VCaP (cell line): ENCODE data around the gene VPS35.

Source experiments
- H3K27ac ChIP-seq: fragments of 450-650 bp; 2 replicates; pipeline ENCODE4 v1.5.1; 2017
- CTCF ChIP-seq: fragments of 450-650 bp; conservative IDR thresholded peaks from 2 replicates; pipeline ENCODE4 v1.5.1; 2017; ENCODE audit warnings: mild to moderate bottlenecking, moderate library complexity

Gene VPS35

GRCh38 chr16:46730801-46731690 is 42.1 kb upstream of the VPS35 start:
- no peak overlapping the region for H3K27ac ChIP-seq
- TF ChIP-seq CTCF, result no peak

DNA sequence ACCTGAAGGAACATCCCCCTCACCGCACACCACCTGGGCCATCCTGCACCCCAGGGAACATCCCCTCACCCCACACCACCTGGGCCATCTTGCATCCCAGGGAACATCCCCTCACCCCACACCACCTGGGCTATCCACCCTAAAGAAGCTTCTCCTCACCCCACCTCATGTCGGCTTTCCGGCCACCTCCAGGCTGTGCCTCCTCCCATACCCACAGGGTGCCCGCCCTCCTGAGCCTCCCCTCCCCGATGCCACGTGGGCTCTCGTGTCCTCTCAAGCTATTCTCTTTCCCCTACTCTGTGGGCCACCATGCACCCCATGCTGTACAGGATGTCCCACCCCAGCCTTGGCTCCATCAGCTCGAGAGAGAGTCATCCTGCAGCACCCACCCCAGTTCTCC is 41.1 kb upstream of the VPS35 start:
- no peak for TF ChIP-seq CTCF

DNA sequence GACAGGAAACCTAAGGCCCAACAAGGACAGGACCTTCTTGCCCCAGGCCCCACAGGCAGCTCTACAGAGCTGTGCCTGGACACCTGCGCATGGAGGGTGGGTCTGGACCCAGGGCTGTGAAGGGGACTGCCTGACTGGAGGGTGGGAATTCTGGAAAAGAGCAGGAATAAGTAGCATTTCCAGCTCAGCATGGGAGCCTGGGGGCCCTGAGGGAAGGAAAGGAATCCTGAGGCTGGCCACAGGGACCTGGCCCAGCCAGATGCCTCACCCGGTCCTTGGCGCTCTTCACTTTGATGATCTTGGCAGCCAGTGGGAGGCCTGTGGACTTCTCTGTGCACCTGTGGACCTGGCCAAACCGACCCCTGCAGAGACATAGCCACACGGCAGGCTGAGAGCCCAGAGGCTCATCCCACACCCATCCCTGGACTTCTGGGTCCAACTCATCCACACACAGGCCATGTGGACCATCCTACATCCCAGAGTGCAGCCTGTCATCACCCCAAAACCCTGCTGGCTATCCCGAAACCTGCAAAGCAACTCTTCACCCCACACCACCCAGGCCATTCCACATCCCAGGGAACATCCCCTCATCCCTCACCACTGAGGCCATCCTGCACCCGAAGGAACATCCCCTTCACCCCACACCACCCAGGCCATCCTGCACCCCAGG is 40.5 kb upstream of the VPS35 start:
- H3K27ac ChIP-seq, result no peak overlapping the region
- no peak for TF ChIP-seq CTCF

More for the DNA sequence above, 41.1 kb upstream of the VPS35 start:
- no peak overlapping the region for H3K27ac ChIP-seq

DNA sequence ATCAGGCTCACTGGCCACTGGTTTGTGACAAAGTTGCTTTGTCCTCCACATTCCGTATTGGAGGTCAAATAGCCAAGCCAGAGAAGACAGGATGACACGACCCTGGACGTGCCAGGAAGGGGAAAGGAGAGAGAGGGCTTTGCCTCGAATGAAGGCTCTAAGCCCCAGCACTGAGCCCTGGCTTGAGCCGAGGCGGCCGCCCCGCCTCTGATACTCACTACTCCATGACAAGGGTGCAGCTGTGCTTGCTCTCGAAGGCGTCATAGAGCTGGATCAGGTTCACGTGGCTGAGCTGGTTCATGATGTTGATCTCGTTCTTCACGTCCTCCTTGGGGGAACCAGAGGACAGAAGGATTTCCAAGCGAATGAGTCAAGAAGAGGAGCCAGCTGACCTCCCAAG is 39.8 kb upstream of the VPS35 start:
- no peak for TF ChIP-seq CTCF
- no peak overlapping the region for H3K27ac ChIP-seq

DNA sequence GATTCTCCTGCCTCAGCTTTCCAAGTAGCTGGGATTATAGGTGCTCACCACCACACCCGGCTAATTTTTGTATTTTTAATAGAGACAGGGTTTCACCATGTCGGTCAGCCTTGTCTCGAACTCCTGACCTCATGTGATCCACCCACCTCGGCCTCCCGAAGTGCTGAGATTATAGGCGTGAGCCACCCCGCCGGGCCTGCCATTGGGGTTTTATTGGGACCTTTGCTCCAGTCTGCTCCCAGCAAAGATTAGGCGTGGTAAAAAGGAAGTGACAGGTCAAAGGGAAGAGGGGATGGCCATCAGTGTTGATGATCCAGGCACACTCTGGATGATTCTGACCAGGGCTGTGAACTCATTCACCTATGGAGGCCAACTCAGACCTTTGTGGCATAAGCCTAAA is 38.7 kb upstream of the VPS35 start:
- no peak overlapping the region for H3K27ac ChIP-seq
- TF ChIP-seq CTCF, result no peak

DNA sequence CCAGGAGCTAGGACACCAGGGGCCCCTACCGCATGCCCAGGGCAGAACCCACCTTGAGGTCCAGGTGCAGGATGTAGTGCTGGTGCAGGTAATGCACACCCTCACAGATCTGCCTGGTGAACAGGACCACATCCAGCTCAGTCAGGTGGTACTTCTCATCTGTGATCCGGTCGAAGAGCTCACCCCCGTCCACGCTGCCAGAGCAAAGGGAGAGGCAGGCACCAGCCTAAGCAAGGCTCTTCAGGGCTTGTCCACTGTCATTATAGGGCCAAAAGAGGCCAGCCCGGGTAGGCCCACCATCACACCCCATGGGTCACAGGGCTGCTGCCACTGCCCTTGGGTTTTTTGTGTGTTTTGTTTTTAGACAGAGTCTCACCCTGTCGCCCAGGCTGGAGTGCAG is 38.2 kb upstream of the VPS35 start:
- TF ChIP-seq CTCF, result no peak
- no peak overlapping the region for H3K27ac ChIP-seq

DNA sequence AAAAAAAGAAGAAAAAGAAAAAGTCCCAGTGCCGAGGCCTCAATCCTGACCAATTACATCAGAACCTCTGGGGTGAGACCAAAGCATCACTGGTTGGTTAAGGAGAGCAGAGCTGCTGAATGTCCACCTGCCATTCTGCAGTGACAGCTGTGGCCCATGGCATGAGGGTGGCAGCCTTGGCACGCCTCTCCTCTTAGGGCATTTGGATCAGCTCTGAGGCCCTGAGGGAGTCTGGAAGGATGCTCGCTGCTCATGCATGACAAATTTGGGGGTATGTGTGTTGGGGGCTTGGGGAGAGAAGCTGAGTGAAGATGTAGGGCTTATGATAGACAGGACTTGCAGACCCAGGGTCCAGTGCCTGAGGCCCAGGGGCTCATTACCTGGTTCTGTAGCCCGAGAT is 32.9 kb upstream of the VPS35 start:
- TF ChIP-seq CTCF, result no peak
- H3K27ac ChIP-seq, result no peak overlapping the region
